Tongue (tissue), 2 donors: ENCODE data around the gene LRRC41. TPM values are rescaled to one million over a fixed set of nuclear protein-coding genes. Genes with fewer than 3 reads are reported as not detected.
"Not testable (repeated sequence)": the region's sequence is repeated elsewhere in the genome, so short reads cannot be mapped to it uniquely, and the experiment has no call there.

Experiments
- DNase-seq: peaks from one replicate; pipeline ENCODE4 v3.0.0-alpha.2; 2015
- total RNA-seq: library from RNA; depleted of rRNA; stranded (reverse); fragments of >200 nt; gene quantifications from one replicate; pipeline ENCODE4 v1.2.3, GENCODE V29; 2014

LRRC41 gene
- total RNA-seq, 1 donor from 2014 or later = 65.4 TPM

DNA sequence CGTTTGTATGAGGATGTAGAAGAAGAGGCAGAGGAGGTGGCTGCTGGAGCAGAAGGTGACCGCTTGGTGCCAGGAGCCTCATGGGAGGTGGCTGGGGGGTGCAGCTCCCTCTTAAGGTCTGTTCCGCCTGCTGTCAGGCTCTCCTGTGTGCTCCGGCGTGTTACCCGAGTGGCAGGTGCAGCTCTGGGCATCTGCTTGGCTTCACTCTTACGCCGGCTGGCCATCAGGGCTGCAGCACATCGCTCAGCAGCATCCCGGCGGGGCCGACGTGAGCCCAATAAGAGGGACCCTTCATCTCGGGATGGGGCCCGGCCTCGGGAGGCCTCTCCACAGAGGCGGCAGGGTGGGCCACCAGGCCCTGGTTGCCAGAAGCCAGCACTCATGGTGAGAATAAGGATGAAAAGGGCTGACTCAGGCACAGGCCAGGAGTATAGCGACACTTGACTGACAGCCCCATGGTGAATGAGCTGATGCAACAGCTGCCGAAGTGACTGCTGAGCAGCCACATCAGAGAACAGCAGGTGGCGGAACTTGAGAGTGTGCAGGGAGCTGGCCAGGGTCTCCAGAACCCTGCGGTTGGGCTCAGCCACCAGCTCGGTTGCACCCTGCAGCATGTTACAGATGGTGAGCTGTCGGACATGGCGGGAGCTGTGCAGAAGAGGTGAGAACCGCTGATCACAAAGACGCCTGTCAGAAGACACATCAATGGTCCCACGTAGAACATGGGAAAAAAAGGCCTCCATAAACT, 17.5 kb downstream of the LRRC41 start:
- DNase-seq = peak; percentile 92

DNA sequence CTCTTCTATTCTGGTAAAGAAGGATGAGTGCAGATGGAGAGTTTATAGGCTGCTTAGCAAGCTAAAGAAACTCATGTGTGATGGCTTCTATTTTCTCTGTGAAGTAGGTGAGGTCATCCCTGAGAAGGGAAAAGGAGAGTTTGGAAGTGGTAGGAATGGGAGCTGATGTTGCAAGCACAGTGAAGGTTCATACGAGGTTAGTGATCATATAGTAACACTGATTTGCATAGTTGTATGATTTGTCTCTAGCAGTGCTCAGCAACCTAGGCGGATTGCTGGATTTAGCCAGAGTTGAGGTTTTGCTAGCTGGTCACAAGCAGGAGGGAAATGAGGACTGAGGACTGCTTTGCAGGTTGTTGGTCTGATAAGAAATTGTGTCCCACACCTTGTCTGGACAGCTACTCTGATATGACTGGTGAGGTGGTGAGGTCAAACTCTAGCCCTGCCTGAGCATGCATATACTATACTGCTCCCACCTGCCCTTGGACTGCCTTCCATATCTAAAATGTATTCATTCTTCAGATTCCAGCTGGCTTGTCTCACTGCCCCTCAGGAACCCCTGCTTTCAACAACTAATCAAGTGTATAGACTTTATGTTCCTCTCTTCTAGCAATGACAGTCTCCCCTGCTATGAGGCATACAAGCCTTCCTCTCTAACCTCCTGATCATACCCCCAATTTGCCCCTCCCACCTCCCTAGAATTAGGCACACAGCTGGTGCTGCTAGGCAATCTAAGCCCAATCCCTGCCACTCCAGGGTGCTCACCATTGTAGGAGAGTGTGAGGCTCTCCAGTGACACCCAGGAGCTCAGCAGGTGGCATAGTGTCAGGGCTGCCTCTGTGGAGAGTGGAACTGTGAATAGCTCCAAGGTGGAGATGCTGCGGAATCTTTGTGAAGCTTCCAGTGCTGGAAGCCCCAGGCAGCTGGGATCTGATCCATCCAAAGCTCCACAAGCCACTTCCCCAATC, 18.5 kb downstream of the LRRC41 start:
- no peak for DNase-seq

DNA sequence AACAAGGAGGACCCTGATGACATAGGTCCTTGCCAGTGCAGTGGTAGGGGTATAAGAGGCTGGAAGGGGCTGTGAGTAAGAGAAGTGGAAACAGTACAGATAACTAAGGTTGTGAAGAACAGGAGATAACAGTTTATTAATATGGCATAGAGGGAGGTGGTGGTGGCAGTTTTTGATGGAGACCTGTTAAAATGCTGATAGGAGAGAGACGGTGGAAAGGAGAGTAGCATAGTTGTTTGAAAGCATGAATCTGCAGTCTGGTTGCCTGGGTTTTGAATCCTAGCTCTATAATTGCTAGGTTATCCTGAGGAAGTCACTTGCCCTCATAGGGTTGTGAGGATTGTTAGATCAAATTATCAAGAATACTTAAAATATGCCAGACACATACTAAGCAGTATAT, 19.4 kb downstream of the LRRC41 start:
- DNase-seq = no peak

DNA sequence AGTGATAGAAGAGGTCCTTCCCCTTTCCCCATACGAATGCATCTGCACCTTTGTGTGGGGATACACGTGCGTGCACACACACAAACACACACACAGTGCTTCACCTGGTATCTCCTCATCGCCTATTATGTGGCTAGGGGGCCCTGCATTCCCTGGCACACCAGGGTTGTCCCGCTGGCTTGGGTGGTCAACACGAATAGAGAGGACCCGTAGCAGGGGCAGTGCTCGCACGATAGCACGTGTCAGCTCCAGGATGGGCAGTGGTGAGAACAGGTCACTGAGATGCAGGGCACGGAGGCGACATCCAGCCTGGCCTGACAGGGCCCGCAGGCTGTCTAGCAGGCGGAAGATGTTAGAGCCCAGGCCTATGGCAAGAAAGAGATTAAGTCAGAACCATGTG, 22.4 kb downstream of the LRRC41 start:
- DNase-seq = no peak

DNA sequence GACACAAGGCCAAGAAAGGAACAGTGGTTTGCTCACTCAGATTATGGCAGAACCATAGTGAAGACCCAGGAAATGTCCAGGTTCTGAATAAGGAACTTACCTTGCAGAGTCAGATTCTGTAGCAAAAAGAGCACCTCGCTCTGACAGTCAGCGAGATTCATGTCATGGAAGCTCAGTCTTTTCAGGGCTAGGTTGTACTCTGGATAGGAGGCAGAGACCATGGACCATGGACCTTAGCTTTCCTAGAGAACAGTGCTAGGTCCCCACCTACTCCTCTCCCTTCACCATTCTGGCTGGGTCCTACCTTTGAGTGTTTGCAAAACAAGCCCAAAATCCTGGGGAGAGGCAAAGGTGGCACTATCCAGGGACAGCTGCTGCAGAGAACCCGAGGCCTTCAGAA, 23.3 kb downstream of the LRRC41 start:
- no peak for DNase-seq

DNA sequence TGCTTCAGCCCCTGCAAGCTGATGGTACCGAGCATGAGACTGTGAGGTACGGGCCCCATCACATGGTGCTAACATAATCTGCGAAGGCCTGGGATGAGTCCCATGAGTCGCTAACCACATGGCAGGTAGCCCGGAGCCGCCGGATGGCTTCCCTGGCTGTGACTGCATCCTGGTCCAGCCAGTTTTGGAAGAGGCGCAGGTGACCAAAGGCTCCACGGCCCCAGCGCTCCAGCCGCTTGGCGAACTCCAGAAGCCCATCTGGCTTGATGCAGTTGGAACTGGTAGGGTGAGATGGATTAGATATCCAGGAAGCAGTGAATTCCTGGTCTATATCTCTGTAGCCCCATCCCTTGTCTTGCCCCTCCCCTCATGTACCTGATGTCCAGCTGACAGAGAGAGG, 24.6 kb downstream of the LRRC41 start:
- DNase-seq = no peak

DNA sequence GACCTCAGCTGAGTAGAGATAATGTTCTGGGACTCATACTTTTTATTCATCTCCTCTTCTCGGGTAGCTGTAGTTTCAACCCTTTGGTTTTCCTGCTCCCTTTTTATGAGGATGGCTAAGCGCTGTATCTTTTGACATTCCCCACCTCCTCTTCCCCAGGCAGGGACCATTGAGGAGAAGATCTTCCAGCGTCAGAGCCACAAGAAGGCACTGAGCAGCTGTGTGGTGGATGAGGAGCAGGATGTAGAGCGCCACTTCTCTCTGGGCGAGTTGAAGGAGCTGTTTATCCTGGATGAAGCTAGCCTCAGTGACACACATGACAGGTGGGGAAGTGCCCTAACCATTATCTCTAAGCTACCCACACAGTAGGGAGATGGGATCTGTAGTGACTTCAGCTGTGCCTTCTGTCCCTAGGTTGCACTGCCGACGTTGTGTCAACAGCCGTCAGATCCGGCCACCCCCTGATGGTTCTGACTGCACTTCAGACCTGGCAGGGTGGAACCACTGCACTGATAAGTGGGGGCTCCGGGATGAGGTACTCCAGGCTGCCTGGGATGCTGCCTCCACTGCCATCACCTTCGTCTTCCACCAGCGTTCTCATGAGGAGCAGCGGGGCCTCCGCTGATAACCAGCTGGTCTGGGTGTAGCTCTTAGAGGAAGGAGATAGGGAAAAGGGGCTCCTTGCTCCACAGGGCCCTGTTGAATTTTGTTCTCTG, 25.6 kb downstream of the LRRC41 start:
- DNase-seq = peak; percentile 21

DNA sequence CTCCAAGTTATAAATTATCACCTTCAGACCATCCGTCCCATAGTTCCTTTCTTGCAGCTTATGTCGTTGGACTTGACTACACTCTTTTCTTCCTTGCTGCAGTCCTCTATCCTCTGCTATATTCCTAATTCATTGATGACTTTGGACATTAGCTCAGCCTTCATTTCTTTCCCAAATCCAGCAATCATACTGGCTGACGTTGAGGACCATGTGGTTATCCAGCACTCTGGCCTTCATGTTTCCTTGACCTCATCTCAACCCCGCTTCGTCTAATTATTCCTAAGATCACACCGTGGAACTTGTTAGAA, 28.4 kb downstream of the LRRC41 start:
- no peak for DNase-seq

DNA sequence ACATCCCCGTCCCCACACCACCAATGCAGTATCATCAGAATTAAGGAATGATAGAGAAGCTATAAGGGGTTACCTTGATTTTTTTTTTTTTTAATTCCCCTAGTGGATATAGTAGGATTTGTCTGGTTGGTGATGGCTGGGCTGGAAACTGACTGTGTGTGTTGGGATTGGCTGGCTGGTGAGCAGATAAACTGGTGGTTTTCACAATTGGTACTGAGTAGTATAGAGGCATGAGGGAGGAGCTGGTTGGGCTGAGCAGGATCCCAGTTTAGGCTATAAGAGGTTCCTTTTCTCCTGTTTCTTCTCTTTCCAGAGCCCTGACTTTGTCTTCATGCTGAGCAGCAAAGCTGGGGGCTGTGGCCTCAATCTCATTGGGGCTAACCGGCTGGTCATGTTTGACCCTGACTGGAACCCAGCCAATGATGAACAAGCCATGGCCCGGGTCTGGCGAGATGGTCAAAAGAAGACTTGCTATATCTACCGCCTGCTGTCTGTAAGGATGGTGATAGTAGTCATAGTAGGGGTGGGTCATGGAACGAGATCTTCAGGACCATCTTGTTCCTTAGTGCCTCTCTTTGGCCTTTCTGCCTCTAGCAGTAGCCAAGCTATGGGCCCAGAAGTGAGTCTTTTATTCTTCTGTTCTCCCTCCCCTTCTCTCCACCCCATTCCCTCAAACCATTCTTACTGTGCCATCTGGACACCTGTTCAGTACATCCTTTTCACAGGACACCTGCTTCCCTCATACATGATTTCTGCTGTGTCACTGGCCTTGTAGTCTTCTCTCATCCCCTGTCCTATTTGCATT, 29.0 kb downstream of the LRRC41 start:
- DNase-seq = no peak

DNA sequence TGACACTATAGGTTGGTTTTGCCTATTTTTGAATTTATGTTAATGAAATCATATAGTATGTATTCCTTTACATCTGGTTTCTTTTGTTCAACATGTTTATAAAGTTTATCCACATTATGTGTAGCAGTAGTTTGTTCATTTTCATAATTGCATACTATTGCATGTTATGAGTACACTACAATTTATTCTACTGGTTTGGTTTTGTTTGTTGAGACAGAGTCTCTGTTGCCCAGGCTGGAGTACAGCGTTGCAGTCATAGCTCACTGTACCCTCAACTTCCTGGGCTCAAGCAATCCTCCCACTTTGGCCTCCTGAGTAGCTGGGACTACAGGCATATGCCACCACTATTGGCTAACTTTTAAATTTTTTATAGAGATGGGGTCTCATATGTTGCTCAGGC, 34.8 kb downstream of the LRRC41 start:
- no peak for DNase-seq

DNA sequence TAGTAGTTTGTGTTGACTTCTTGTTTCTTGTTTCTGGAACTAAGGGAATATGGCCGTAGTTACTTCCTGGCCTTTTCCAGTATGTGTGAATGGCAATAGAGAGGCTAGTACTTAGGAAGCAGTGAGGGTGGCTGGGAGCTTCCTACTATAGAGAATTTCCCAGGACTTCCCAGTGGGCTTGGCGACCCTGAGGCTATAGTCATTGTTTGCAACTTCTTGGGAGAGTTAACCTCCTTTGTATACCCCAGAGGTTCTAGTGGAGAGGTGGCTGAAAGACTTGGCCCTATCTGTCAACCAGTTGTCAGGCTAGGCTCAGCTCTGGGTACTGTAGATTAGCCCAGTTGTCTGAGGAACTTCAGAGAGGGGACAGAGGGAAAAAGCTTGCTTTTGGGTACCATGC, 40.3 kb downstream of the LRRC41 start:
- no peak for DNase-seq

DNA sequence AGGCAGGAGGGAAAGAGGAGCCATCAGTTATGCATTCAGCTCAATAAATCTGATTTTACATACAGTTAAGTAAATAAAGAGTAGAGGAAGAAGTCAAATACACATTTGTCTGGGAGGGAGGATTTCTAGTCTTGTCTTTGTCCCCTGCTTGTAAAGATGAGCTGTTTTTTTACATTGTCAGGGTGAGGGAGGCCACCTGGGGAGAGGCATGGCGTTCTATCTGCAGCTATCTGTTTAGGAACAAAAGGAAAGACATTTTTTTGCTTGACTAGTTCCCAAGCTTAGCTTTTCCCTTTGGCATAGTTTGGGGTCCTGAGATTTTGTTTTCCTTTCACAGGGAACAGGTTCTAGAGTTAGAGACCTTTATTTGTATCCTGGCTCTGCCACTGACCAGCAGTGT, 40.9 kb downstream of the LRRC41 start:
- no peak for DNase-seq

DNA sequence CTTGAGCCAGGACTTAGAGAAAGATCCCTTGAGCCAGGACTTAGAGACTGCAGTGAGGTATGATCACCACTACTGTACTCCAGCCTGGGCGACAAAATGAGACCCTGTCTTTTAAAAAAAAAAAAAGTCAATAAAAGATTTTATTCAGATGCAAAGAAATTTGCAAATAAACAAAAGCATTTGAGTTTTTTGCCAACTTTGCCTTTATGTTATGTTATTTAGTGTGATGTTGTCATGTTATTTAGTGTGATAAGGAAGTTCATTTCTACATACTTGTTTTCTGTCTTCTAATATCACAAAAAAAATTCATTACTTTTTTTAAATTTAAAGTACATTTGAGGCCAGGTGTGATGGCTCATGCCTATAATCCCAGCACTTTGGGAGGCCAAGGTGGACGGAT, 46.9 kb downstream of the LRRC41 start:
- DNase-seq = no peak

DNA sequence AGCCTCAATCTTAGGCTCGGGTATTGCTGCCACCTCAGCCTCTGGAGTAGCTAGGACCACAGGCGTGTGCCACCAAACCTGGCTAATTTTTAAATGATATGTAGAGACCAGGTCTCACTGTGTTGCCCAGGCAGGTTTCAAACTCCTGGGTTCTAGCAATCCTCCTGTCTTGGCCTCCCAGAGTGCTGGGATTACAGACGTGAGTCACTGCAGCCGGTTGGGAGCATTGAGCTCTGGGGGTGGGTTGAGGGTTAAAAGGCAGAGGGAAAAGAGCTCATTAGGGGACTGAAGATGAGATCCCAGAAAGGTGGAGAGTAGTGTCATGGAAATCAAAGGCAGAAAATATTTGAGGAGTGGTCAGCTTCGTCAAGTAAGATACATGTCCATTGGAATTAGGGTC, 48.7 kb downstream of the LRRC41 start:
- DNase-seq = no peak

DNA sequence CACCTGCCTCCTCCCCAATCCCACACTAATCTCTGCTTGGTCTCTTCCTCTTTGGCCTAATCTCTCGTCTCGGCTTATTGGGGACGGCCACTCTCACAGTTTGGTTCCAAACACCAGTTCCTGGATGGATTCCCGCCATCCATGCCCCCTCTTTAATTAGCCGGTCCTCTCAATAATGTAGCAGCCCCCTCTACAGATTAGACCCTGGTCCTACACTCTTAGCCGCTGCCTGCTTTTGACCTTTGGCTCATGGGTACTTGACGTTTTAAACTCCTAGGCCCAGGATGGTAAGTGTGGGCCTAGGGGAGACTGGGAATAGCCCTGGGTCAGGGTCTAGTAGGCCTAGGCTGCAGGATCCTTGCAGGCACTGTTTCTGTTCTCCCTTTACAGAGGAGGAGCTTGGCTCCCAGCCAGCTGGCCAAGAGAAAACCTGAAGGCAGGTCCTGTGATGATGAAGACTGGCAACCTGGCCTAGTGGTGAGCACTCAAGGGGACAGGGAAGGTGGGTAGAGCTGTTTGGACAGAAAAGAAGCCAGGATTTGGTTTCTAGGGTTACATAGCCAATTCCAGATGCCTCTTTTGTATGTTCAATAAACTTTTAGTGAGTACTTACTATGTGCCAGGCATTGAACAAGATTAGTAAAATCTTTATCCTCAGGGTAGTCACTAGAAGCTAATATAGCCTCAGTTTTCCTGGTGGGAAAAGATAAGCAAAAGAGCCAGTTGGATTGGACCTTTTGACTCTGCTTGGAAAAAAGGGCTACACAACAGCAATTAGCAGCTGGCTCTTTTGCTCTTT, 55.1 kb downstream of the LRRC41 start:
- DNase-seq = peak; percentile 35

DNA sequence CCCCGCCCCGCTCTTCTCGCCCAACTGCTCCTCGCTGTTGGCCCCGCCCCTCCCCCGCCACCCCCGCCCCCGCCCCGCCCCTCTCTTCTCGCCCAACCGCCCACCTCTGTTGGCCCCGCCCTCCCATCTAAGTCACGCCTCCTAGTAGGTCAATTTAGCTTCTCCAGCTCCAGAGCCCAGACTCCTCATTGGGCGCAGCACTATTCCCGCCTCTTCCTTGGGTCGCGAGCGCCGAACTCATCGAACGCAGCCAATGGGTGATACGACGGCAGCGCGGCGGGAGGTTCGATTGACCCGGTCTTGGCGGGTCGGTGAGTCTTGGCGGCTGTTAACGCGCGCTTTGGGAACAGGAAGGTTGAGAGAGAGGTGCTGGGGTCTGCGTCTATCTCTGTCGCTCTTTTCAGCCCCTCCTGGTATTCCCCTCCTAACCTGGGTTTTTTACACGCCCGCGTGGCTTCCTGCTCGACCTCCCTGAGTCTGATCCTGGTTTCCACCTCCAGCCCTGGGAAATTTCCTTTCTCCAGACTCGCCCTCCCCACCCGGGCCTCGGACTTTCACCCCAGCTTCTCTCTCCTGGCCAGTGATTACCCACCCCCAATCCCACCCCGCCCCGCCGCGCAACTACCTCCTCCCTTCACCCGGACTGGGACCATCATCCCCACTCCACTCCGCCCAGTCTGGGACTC, 55.8 kb downstream of the LRRC41 start, which contains the start of gene RAD54L:
RAD54L (plus strand) TSS at position 328 of the 686 bp plus-strand sequence. CDS start 643 bp downstream, outside the sequence.
- peak; percentile 99 for DNase-seq

DNA sequence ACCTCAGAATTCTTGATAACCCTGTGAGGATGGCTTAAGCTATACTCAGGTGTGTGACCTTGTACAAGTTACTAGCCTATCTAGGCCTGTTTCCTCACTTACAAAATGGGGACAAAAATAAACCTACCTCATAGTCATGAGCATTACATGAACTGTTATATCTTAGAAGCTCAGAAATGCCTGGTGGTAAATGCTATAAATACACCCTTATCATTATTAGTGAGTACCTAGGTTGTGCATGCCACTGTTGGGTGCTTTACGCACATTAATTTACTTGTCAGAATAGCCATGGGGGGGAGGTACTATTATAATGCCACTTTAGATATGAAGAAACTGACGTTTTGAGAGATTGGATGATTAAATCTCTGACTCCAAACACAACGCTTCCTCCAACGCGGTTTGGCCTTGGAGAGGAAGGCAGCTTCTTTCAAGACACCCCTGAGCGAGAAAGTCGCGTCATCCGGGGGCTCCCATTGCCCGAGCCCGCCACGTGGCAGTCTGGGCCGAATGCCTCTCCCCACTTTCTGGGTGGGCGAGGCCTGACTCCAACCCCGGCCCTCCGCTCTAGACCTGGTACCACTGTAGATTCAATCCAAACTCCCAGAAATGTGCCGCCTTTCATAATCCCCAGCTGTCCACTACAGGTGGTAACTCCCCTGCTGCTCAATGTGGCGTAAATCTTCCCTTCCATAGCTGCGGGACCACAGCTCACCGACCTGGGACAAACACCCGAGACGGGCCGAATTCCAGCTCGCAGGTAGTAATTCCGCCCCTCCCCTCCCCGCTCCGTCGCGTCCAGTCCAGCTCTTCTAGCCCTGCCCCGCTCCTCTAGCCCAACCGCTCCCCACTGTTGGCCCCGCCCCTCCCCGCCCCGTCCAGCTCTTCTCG, 56.6 kb downstream of the LRRC41 start:
- peak; percentile 79 for DNase-seq

DNA sequence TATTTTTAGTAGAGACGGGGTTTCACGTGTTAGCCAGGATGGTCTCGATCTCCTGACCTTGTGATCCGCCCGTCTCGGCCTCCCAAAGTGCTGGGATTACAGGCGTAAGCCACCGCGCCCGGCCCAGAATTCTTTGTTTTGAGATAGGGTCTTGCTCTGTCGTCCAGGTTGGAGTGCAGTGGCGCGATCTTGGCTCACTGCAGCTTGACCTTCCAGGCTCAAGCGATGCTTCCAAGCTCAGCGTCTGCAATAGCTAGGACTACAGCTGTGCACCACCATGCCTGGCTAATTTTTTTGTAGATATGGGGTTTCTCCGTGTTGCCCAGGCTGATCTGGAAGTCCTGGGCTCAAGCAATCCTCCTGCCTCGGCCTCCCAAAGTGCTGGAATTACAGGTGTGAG, 57.3 kb downstream of the LRRC41 start:
- DNase-seq = not testable (repeated sequence)

DNA sequence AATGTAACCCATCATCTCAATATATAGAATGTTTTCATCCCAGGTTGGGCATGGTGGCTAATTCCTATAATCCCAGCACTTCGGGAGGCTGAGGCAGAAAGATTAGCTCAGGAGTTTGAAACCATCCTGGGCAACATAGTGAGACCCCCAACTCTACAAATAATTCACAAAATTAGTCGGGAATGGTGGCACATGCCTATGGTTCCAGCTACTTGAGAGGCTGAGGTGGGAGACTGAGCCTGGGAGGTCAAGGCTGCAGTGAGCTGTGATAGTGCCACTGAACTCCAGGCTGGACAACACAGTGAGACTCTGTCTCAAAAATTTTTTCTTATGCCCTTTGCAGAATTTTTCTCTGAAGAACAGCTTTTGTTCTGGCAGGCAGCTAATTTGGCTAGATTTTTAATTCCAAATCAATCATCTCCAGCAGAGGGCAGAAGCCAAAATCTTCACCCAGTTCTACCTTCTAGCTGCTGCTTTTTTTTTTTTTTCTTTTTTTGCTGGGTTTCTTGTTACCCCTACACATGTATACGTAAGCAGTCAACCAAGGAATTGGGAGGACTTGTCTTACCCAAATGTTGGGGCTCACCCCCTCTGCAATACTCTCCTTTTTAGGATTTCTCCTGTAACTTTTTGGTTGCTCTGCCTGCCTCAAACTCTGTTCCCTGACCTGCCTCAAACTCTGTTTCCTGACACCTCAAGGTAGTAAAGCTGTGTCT, 58.6 kb downstream of the LRRC41 start:
- DNase-seq = peak; percentile 21
